ENCODE data around the gene MANF.

The MANF gene

GRCh38 chr3:51395493-51396213 is 10.6 kb downstream of the MANF start:
- TF ChIP-seq TAF1 (IDR thresholded peaks at IDR 0.05; ENCODE audit: borderline replicate concordance, insufficient read depth, low read length) (no peak), FOXP2 (optimal IDR thresholded peaks at IDR 0.05; ENCODE audit: borderline replicate concordance, extremely low read depth, extremely low read length, insufficient read depth) (no peak), POLR2AphosphoS5 (IDR thresholded peaks at IDR 0.05; ENCODE audit: low read depth, low read length) (no peak), SIN3A (IDR thresholded peaks at IDR 0.05; ENCODE audit: borderline replicate concordance, insufficient read depth, low read length) (no peak)
- TF ChIP-seq, protein P1, sequence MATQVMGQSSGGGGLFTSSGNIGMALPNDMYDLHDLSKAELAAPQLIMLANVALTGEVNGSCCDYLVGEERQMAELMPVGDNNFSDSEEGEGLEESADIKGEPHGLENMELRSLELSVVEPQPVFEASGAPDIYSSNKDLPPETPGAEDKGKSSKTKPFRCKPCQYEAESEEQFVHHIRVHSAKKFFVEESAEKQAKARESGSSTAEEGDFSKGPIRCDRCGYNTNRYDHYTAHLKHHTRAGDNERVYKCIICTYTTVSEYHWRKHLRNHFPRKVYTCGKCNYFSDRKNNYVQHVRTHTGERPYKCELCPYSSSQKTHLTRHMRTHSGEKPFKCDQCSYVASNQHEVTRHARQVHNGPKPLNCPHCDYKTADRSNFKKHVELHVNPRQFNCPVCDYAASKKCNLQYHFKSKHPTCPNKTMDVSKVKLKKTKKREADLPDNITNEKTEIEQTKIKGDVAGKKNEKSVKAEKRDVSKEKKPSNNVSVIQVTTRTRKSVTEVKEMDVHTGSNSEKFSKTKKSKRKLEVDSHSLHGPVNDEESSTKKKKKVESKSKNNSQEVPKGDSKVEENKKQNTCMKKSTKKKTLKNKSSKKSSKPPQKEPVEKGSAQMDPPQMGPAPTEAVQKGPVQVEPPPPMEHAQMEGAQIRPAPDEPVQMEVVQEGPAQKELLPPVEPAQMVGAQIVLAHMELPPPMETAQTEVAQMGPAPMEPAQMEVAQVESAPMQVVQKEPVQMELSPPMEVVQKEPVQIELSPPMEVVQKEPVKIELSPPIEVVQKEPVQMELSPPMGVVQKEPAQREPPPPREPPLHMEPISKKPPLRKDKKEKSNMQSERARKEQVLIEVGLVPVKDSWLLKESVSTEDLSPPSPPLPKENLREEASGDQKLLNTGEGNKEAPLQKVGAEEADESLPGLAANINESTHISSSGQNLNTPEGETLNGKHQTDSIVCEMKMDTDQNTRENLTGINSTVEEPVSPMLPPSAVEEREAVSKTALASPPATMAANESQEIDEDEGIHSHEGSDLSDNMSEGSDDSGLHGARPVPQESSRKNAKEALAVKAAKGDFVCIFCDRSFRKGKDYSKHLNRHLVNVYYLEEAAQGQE (IDR thresholded peaks at IDR 0.05; ENCODE audit: insufficient read depth in 1 of 2, low read depth in 2 of 2, low read length in 2 of 2) = no peak

DNA sequence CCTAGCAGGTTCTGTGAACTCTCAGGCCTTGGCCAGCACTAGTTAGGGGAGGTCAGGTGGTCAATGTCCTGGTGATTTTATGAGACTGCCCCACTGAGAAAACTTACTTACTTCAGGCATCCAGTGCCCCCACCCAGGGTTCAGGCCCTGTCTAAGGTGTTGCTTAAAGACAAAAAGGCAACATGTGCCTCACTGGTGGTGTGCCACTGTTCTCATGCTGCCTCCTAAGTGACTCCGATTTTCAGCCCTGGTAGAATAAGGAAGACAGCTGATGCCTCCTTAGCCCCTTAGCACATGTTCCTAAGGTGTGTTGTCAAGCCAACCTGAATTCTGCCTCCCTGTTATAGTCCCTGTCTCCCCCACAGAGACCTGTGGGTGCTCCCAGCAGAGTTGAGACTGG is 11.3 kb downstream of the MANF start:
- no peak for TF ChIP-seq FOXP2 (optimal IDR thresholded peaks at IDR 0.05; ENCODE audit: borderline replicate concordance, extremely low read depth, extremely low read length, insufficient read depth)
- TF ChIP-seq TAF1 (IDR thresholded peaks at IDR 0.05; ENCODE audit: borderline replicate concordance, insufficient read depth, low read length) = no peak
- TF ChIP-seq POLR2AphosphoS5 (IDR thresholded peaks at IDR 0.05; ENCODE audit: low read depth, low read length) = 0 out of 2 replicates have a peak, but pooled peaks have one; percentile 40

- no peak for TF ChIP-seq FOXP2 (optimal IDR thresholded peaks at IDR 0.05; ENCODE audit: borderline replicate concordance, extremely low read depth, extremely low read length, insufficient read depth)
- TF ChIP-seq SIN3A (IDR thresholded peaks at IDR 0.05; ENCODE audit: borderline replicate concordance, insufficient read depth, low read length) = no peak
- no peak for TF ChIP-seq TAF1 (IDR thresholded peaks at IDR 0.05; ENCODE audit: borderline replicate concordance, insufficient read depth, low read length)
- TF ChIP-seq POLR2AphosphoS5 (IDR thresholded peaks at IDR 0.05; ENCODE audit: low read depth, low read length) = no peak
- TF ChIP-seq, protein P1 (IDR thresholded peaks at IDR 0.05; ENCODE audit: insufficient read depth in 1 of 2, low read depth in 2 of 2, low read length in 2 of 2) = no peak
Measured at GRCh38 chr3:51397392-51397791, 12.3 kb downstream of the MANF start.

- TF ChIP-seq TAF1 (IDR thresholded peaks at IDR 0.05; ENCODE audit: borderline replicate concordance, insufficient read depth, low read length) = no peak
- no peak for TF ChIP-seq SIN3A (IDR thresholded peaks at IDR 0.05; ENCODE audit: borderline replicate concordance, insufficient read depth, low read length)
Measured at GRCh38 chr3:51398595-51399310, 13.7 kb downstream of the MANF start.

- TF ChIP-seq, protein P1 (IDR thresholded peaks at IDR 0.05; ENCODE audit: insufficient read depth in 1 of 2, low read depth in 2 of 2, low read length in 2 of 2) = no peak
- TF ChIP-seq SIN3A (IDR thresholded peaks at IDR 0.05; ENCODE audit: borderline replicate concordance, insufficient read depth, low read length) (no peak), POLR2AphosphoS5 (IDR thresholded peaks at IDR 0.05; ENCODE audit: low read depth, low read length) (no peak), TAF1 (IDR thresholded peaks at IDR 0.05; ENCODE audit: borderline replicate concordance, insufficient read depth, low read length) (no peak), FOXP2 (optimal IDR thresholded peaks at IDR 0.05; ENCODE audit: borderline replicate concordance, extremely low read depth, extremely low read length, insufficient read depth) (no peak)
Measured at GRCh38 chr3:51400166-51400565, 15.1 kb downstream of the MANF start.

- TF ChIP-seq, protein P1 (IDR thresholded peaks at IDR 0.05; ENCODE audit: insufficient read depth in 1 of 2, low read depth in 2 of 2, low read length in 2 of 2) = no peak
- TF ChIP-seq FOXP2 (optimal IDR thresholded peaks at IDR 0.05; ENCODE audit: borderline replicate concordance, extremely low read depth, extremely low read length, insufficient read depth) = no peak
- TF ChIP-seq POLR2AphosphoS5 (IDR thresholded peaks at IDR 0.05; ENCODE audit: low read depth, low read length) = no peak
- TF ChIP-seq SIN3A (IDR thresholded peaks at IDR 0.05; ENCODE audit: borderline replicate concordance, insufficient read depth, low read length) = no peak
- no peak for TF ChIP-seq TAF1 (IDR thresholded peaks at IDR 0.05; ENCODE audit: borderline replicate concordance, insufficient read depth, low read length)
Measured at GRCh38 chr3:51401735-51402134, 16.6 kb downstream of the MANF start.

Data from PFSK-1 (cell line).